Ovary (tissue), 9 donors: ENCODE results near the gene CTNNA3. TPM values are rescaled to one million over a fixed set of nuclear protein-coding genes. Genes with fewer than 3 reads are reported as not detected.

ENCODE experiments used
- DNase-seq, 5 donors: peaks; one replicate each; pipeline ENCODE4 v3.0.0-alpha.2; 2019 to 2020
- H3K27ac ChIP-seq, 2 donors: fragments of 200-600 bp; one replicate each; pipeline versions ENCODE4 v1.5.1 to v1.8.0; 2019 to 2022
- H3K27me3 ChIP-seq: fragments of 200-600 bp; one replicate; pipeline ENCODE4 v1.8.0; 2022
- H3K36me3 ChIP-seq: fragments of 200-600 bp; sonication (generic); one replicate; pipeline ENCODE4 v1.5.1; 2019
- H3K4me1 ChIP-seq: one replicate; pipeline ENCODE4 v1.8.1; 2013; ENCODE audit warnings: mild to moderate bottlenecking, moderate library complexity; ENCODE audit not compliant: insufficient read depth
- H3K4me3 ChIP-seq: fragments of 200-600 bp; sonication (generic); one replicate; pipeline ENCODE4 v1.5.1; 2017
- H3K9me3 ChIP-seq, 2 donors: fragments of 200-600 bp in 1 of 2; sonication (generic) in 1 of 2; one replicate each; pipeline versions ENCODE4 v1.5.1 to v1.8.1; 2013 to 2019; ENCODE audit warnings: mild to moderate bottlenecking in 1 of 2, moderate library complexity in 1 of 2
- CTCF ChIP-seq, 3 donors: fragments of 450-650 bp in 2 of 3; fragments of 200-600 bp in 1 of 3; IDR thresholded peaks; one replicate each; pipeline versions ENCODE4 v1.5.1 to v1.8.0; 2016 to 2022; ENCODE audit warnings: antibody characterized with exemption in 3 of 3, mild to moderate bottlenecking in 1 of 3
- EP300 ChIP-seq: sonication (generic); formaldehyde crosslinking; IDR thresholded peaks from one replicate; pipeline ENCODE4 v1.6.1; 2017; ENCODE audit warnings: antibody characterized with exemption
- POLR2A ChIP-seq: fragments of 450-650 bp; IDR thresholded peaks from one replicate; pipeline ENCODE4 v1.6.1; 2017; ENCODE audit warnings: antibody characterized with exemption, mild to moderate bottlenecking, moderate library complexity
- WGBS, 3 donors: extraction: QIAGEN DNeasy Blood & Tissue Kit in 1 of 3; methylation state at CpG; one replicate each; pipeline versions ENCODE4 v1.1.5 to v1.1.7; 2013 to 2017; 5-methylcytosine and 5-hydroxymethylcytosine counted together
- intact Hi-C, 4 donors: fragments of 100-400 bp; cut with DNase I; formaldehyde crosslinking; loops; one replicate each; pipeline versions ENCODE4 v1.11.0 to v1.15.1; 2022 to 2023
- polyA plus RNA-seq, 2 donors: library from polyadenylated mRNA; stranded (reverse); fragments of 200-250 nt in 1 of 2; fragments of 350-450 nt in 1 of 2; fragmentation: Illumina TruSeq in 1 of 2; extraction: RNeasy Lipid Tissue Mini Kit (QIAGEN cat#74804) in 1 of 2; gene quantifications; one replicate each; pipeline ENCODE4 v1.2.3, GENCODE V29; 2013 to 2014
- total RNA-seq, 7 donors: library from RNA; depleted of rRNA in 2 of 7; stranded (reverse); fragments of >200 nt in 2 of 7; fragmentation: NEBNext Ultra II Directional in 3 of 7; extraction: Animal tissue kit (Norgen Biotek cat#: 25700) in 3 of 7; gene quantifications; one replicate each; pipeline versions ENCODE4 v1.1.0 to v1.2.4, GENCODE V29; 2016 to 2023
- donor health status: DM: no; HTN: no; CAD: no; lungs with moderate emphysema.
- donor health status: DM: no; HTN: no; CAD: no.
- donor health status: Bipolar disorder and iron deficiency.
- donor health status: DM: yes; HTN: yes; CAD: no.
- donor health status: DM: no; HTN: no; CAD: no.
- donor health status: DM: yes; HTN: yes; CAD: no.

CTNNA3 gene
- total and polyA plus RNA-seq, 9 donors: 1.9 to 9.7 (median 4.0) TPM

GRCh38 chr10:66809402-66809801 lies 886.6 kb downstream of the CTNNA3 start:
- Histone ChIP-seq H3K27me3 (no peaks in the 10 kb centered on the region), H3K36me3 (no peaks in the 10 kb centered on the region), H3K27ac (no peak overlapping the region), H3K9me3 (no peaks in the 10 kb centered on the region), H3K4me3 (no peak overlapping the region), H3K4me1 (no peaks in the 10 kb centered on the region)
- TF ChIP-seq EP300 (no peak), POLR2A (no peak), CTCF (IDR thresholded peaks at IDR 0.05) (no peak)
- no peak for DNase-seq
- intact Hi-C loops: loop anchor here in 1 of 4 donors (5.0 kb wide), 1 partner anchor 978 kb away; no protein-coding TSS in a partner anchor
- 88 to 96% (median 95%) methylated on average over 4 of the region's 4 CpGs for WGBS, 3 donors

DNA sequence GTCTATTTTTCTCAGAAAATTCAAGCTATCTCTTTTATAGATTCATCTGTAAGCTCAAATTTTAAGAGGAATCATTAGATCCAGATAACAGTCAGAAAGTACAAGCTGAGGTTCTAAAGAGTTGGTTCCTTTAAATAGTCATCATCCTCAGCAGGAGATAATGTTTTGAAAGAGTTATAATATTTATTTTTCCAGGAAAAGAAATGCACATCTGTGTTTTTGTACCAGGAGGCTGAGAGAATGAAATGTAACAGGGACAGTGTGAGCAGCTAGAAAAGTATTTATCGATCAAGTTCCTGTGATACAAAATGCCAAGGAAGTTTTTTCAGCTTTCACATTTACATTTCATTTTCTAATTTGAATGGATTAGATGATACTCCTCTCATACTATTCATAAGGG lies 890.4 kb downstream of the CTNNA3 start:
- WGBS, 3 donors: 18 to 46% (median 19%) methylated on average over 1 of the region's 1 CpG
- Histone ChIP-seq H3K27me3 (no peaks in the 10 kb centered on the region), H3K9me3 (no peaks in the 10 kb centered on the region), H3K4me3 (no peak overlapping the region), H3K27ac (no peak overlapping the region), H3K4me1 (no peaks in the 10 kb centered on the region), H3K36me3 (no peaks in the 10 kb centered on the region)
- intact Hi-C loops: loop anchor here in 1 of 4 donors (5.0 kb wide), 1 partner anchor 982 kb away; no protein-coding TSS in a partner anchor
- TF ChIP-seq CTCF (IDR thresholded peaks at IDR 0.05) (no peak), POLR2A (no peak), EP300 (no peak)
- DNase-seq: no peak

DNA sequence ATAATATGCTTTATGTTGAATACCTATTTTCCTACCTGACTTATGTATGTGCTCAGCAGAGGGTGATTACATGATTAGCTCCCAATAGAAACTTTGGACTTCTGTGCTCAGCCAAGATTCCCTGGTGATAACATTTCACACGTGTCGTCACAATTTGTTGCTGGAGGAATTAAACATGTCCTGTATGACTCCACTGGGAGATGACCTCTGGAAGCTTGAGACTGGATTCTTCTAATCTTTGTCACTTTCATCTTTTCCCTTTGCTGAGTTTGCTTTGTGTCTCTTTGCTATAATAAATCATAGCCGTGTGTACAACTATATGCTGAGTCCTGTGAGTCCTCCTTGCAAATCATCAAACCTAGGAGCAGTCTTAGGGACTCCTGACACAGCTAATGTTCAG lies 891.0 kb downstream of the CTNNA3 start:
- DNase-seq: no peak
- WGBS, 3 donors: 32 to 43% (median 38%) methylated on average over 3 of the region's 3 CpGs
- no peaks in the 10 kb centered on the region for H3K36me3 ChIP-seq
- no peak for TF ChIP-seq EP300
- TF ChIP-seq POLR2A: no peak
- TF ChIP-seq CTCF (IDR thresholded peaks at IDR 0.05): no peak
- intact Hi-C loops: loop anchor here in 1 of 4 donors (5.0 kb wide), 1 partner anchor 982 kb away; no protein-coding TSS in a partner anchor
- H3K4me1 ChIP-seq: no peaks in the 10 kb centered on the region
- H3K27ac ChIP-seq: no peak overlapping the region
- no peaks in the 10 kb centered on the region for H3K27me3 ChIP-seq
- no peak overlapping the region for H3K4me3 ChIP-seq
- no peaks in the 10 kb centered on the region for H3K9me3 ChIP-seq

DNA sequence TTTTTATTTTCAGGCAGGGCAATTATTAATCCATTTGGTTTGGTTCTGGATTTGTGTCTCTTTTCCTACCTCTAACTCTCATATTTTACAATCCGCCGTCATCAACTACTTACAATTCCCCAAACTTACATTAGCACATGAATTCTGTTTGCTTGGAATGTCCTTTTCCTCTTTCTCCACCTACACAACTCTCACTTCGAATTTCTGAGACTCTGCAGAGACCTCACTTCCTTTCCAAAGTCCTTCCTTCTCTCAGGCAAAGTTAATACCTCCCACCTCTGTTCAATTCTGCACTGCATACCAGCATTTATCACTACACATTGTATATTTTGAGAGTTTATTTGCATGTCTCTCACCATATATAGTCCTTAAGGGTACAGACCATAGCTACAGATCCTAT lies 892.8 kb downstream of the CTNNA3 start:
- intact Hi-C loops: no loop called here
- H3K9me3 ChIP-seq: no peaks in the 10 kb centered on the region
- no peaks in the 10 kb centered on the region for H3K36me3 ChIP-seq
- H3K27me3 ChIP-seq: no peaks in the 10 kb centered on the region
- no peak overlapping the region for H3K4me3 ChIP-seq
- no peak overlapping the region for H3K27ac ChIP-seq
- WGBS, 3 donors: 66 to 73% (median 67%) methylated on average over 3 of the region's 3 CpGs
- H3K4me1 ChIP-seq: no peaks in the 10 kb centered on the region
- no peak for DNase-seq
- TF ChIP-seq POLR2A (no peak), EP300 (no peak), CTCF (IDR thresholded peaks at IDR 0.05) (no peak)
